Measurements from ENCODE around the gene HS6ST2.

HS6ST2 gene

DNA sequence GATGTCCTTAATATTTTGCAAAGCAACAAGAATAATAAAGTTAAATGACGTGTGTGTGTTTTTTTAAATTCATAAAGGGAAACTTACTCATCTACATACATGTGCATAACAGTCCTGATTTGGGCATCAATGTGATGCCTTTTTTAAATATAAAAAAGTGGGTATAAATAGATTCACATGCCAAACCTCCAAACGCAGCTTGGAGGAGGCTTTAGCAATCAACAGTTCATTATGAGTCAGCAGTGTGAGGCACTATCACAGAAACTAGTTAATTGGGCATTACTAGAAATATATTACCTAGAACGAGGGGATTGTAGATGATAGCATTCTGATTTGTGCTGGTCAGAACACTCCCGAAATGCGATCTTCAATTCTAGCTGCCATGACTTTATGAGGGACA lies 115.1 kb downstream of the HS6ST2 start:
- H3K27ac ChIP-seq, result no peak overlapping the region
- TF ChIP-seq CTCF (conservative IDR thresholded peaks at IDR 0.05), result no peak

DNA sequence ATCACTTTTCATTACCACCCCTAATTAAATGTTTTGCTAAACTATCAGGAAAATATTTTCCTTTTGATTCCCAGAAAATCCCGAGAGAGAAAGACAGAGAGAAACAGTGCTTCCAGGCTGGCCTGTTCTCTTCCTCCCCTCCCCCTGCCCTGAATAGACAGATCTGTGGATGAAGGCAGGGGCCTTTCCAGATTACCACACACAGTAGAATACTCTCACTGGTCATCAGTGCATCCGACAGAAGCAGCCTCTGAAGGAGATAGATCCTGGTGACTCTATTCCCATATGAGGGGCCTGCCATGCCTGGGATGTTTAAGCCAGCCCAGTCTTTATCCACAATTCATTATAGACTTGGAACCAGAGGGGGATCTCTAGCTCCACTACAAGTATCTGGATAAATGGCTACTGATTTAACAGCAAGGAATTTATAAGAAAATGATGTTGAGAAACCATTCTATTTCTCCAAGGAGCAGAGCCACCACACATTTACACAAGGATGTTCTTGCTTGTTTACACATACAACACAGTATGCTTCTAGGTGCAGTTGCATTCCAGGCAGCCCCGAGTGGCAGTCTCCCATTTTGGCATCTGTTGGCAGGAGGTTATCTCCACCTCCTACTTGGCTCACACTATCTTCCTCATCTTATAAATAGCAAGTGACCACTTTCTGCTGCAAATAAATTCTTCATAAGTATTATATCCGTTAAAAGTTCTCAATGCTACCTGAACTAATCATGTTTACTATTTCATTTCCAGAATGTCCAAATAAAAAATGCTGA lies 115.8 kb downstream of the HS6ST2 start:
- H3K27ac ChIP-seq, result peak overlapping the region; percentile 64
- TF ChIP-seq CTCF (conservative IDR thresholded peaks at IDR 0.05), result no peak

DNA sequence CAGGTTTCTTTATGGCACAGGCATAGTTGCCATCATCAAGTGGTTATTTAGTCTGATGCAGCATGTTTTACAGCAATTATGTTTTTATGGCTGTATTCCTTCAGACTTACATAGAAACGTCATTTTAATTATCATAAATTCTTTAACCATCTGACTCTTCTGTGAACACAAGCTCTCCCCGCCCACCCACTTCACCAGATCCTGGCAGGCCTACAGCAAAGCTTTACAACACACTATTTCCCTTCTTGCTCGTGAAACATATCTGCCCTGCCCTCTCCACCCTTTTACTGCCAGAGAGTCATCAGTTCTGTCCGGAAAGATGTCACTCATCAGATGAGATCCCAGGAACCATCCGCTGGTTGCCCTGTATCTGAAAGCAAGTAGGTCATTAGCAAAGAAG lies 120.5 kb downstream of the HS6ST2 start:
- no peak overlapping the region for H3K27ac ChIP-seq
- TF ChIP-seq CTCF (conservative IDR thresholded peaks at IDR 0.05), result no peak

- no peak overlapping the region for H3K27ac ChIP-seq
- no peak for TF ChIP-seq CTCF (conservative IDR thresholded peaks at IDR 0.05)
Observed at GRCh38 chrX:132837126-132837525, 121.3 kb downstream of the HS6ST2 start.

GRCh38 chrX:132836471-132836870 lies 122.0 kb downstream of the HS6ST2 start:
- no peak for TF ChIP-seq CTCF (conservative IDR thresholded peaks at IDR 0.05)
- no peak overlapping the region for H3K27ac ChIP-seq

GRCh38 chrX:132834741-132835140 lies 123.7 kb downstream of the HS6ST2 start:
- TF ChIP-seq CTCF (conservative IDR thresholded peaks at IDR 0.05), result no peak
- no peak overlapping the region for H3K27ac ChIP-seq

DNA sequence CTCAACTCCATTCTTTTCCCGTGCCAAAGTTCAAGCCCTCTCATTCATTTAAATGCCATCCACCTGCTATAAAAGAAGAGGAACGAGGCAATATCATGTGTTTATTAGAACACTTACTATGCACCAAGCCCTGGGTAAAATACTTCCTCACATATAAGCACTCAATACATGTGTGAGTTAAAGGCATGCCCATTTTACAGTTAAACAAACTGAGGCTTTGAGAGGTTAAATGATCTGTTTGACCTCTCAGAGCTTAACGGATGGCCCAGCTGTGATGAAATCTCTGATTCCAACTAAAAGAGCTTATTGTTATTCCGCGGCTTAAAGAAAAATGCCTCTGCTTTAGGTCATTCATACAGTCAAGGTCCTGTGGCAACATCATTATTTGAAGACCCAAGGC lies 124.3 kb downstream of the HS6ST2 start:
- no peak overlapping the region for H3K27ac ChIP-seq
- TF ChIP-seq CTCF (conservative IDR thresholded peaks at IDR 0.05), result no peak
